ENCODE results near the gene BHMT. TPM values are rescaled to one million over a fixed set of nuclear protein-coding genes. Genes with fewer than 3 reads are reported as not detected.

The BHMT gene
- total and polyA plus RNA-seq, 2 of the 4 experiments (the other 2 are of a cell fraction), result not detected

DNA sequence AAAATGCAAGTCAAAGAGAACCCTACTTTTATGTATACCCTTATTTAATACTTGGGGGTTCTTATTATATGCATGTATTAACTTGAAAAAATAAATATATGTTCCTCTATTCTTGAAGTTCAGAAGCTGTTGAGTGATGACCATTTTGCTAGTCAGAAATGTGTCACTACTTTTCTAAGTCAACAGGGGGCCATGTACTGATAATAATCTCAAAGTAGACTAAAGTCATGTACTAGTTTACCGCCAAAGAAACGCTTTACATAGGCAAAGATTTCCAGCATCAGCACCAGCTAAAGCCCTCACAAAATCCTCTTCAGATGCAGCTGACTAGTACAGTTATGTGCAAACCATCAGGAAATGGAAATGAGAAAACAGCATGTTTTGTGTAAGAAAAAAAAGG lies 5.7 kb upstream of the BHMT start:
- dilution Hi-C loops (cut with HindIII; ENCODE audit: low sequenced_read_pairs, unreplicated experiment) (no loop called here), in situ Hi-C loops (cut with MboI; ENCODE audit: low sequenced_read_pairs) (no loop called here), intact Hi-C loops (cut with micrococcal nuclease) (no loop called here)
- H4K5ac ChIP-seq (ENCODE audit: low read depth, low read length), result no peak overlapping the region
- H3K27me3 ChIP-seq (ENCODE audit: control insufficient read depth, insufficient read depth, low read length), result peaks cover 38% of the 10 kb centered on the region
- H3K36me3 ChIP-seq (ENCODE audit: control insufficient read depth, insufficient read depth, low read length), result no peaks in the 10 kb centered on the region
- H3K9ac ChIP-seq (ENCODE audit: low read depth, low read length), result no peak overlapping the region
- no peak overlapping the region for H3K18ac ChIP-seq (ENCODE audit: low read depth, low read length)
- H4K91ac ChIP-seq (ENCODE audit: insufficient read depth, low read depth, low read length), result no peak overlapping the region
- H2BK15ac ChIP-seq (ENCODE audit: low read depth, low read length), result no peak overlapping the region
- DNase-seq, result no peak
- no peak overlapping the region for H3K4ac ChIP-seq (ENCODE audit: low read depth, low read length)
- no peaks in the 10 kb centered on the region for H3K4me1 ChIP-seq (ENCODE audit: control insufficient read depth, insufficient read depth, low read length)
- no peaks in the 10 kb centered on the region for H3K9me1 ChIP-seq (ENCODE audit: insufficient read depth, low read length)
- no peak overlapping the region for H2AFZ ChIP-seq (replicated peaks; ENCODE audit: low read length, poor library complexity)
- H3K79me1 ChIP-seq (ENCODE audit: low read depth in 1 of 2, low read length in 2 of 2), result no peaks in the 10 kb centered on the region
- H3K4me3 ChIP-seq (ENCODE audit: insufficient read depth, low read depth, low read length), result no peak overlapping the region
- H3K27ac ChIP-seq (ENCODE audit: insufficient read depth, low read length), result no peak overlapping the region
- no peak overlapping the region for H4K8ac ChIP-seq (ENCODE audit: low read depth in 2 of 2, low read length in 2 of 2)
- H3K4me2 ChIP-seq (ENCODE audit: low read depth, low read length), result no peak overlapping the region
- H4K20me1 ChIP-seq (ENCODE audit: insufficient read depth, low read length), result no peaks in the 10 kb centered on the region
- BruUV-seq (replicated peaks), result no TSS peak
- no peak overlapping the region for H2BK120ac ChIP-seq (ENCODE audit: low read depth, low read length)
- no peak overlapping the region for H3K56ac ChIP-seq (ENCODE audit: extremely low read depth, insufficient read depth, low read length)
- no peak overlapping the region for H3K23ac ChIP-seq (ENCODE audit: low read depth, low read length)
- no peak for ATAC-seq (ENCODE audit: low read depth)
- H3K9me3 ChIP-seq (ENCODE audit: control insufficient read depth, insufficient read depth, low read length), result 0 out of 2 replicates have a peak, but pooled peaks cover 2% of the 10 kb centered on the region
- TF ChIP-seq RCOR1 (IDR thresholded peaks at IDR 0.05; ENCODE audit: insufficient replicate concordance, low read length), result no peak
- TF ChIP-seq POLR2A (IDR thresholded peaks at IDR 0.05; ENCODE audit: low read depth, low read length), result no peak
- H2AK5ac ChIP-seq (ENCODE audit: low read depth, low read length), result no peak overlapping the region
- H2AK9ac ChIP-seq (replicated peaks; ENCODE audit: low read depth, low read length, poor library complexity), result no peak overlapping the region
- no peak overlapping the region for H2BK20ac ChIP-seq (ENCODE audit: low read depth, low read length)
- H3K14ac ChIP-seq (replicated peaks; ENCODE audit: low read depth, low read length), result no peak overlapping the region
- WGBS, 2 experiments (ENCODE audit: extremely low coverage in 2 of 2, insufficient read length in 1 of 2), result no CpG with 5 or more reads among the region's 2 CpGs
- no peak overlapping the region for H2BK5ac ChIP-seq (ENCODE audit: low read depth, low read length, poor library complexity, severe bottlenecking)
- ChIA-PET CTCF (interaction anchor here (1.0 to 1.3 kb wide), 2 partner anchors 27 to 81 kb away, joined by 3 to 5 read pairs; no protein-coding TSS in a partner anchor), POLR2A (ENCODE audit: unreplicated experiment) (no interaction called here)

All from IMR-90 (cell line).